Cardiac muscle cell (in vitro differentiated cells and primary cell): ENCODE results near the gene GLMN. TPM values are rescaled to one million over a fixed set of nuclear protein-coding genes. Genes with fewer than 3 reads are reported as not detected.

Source experiments
- DNase-seq, 2 donors: peaks; one replicate each; pipeline versions ENCODE4 v3.0.0 to v3.0.0-alpha.2; 2010 to 2017; ENCODE audit warnings: low read depth in 1 of 2, low spot score in 1 of 2
- H3K27ac ChIP-seq: fragments of 200-600 bp; sonication (generic); 2 replicates; pipeline ENCODE4 v1.5.1; 2016
- H3K27me3 ChIP-seq: fragments of 200-600 bp; sonication (generic); 2 replicates; pipeline ENCODE4 v1.6.0; 2016; ENCODE audit warnings: control low read depth
- H3K36me3 ChIP-seq: fragments of 200-600 bp; sonication (generic); 2 replicates; pipeline ENCODE4 v1.5.1; 2016; ENCODE audit warnings: control low read depth
- H3K4me1 ChIP-seq: fragments of 200-600 bp; sonication (generic); 2 replicates; pipeline ENCODE4 v1.8.1; 2017; ENCODE audit warnings: low read depth, mild to moderate bottlenecking, mixed run types
- H3K4me3 ChIP-seq: fragments of 200-600 bp; sonication (generic); 2 replicates; pipeline ENCODE4 v1.5.1; 2016; ENCODE audit warnings: mild to moderate bottlenecking
- H3K9me3 ChIP-seq: fragments of 200-600 bp; sonication (generic); 2 replicates; pipeline ENCODE4 v1.5.1; 2017; ENCODE audit warnings: low read depth, mild to moderate bottlenecking, control low read depth
- CTCF ChIP-seq: IDR thresholded peaks from 2 replicates; pipeline ENCODE4 v1.5.1; 2012; ENCODE audit warnings: low read depth, mild to moderate bottlenecking, low read length
- polyA plus RNA-seq: library from polyadenylated mRNA; unstranded; fragments of >200 nt; fragmentation: Nextera tagmentation; extraction: Ambion mirVana; gene quantifications from 2 replicates; pipeline ENCODE4 v1.2.1, GENCODE V29; 2016
- total RNA-seq: library from RNA; depleted of rRNA; stranded (reverse); fragments of >200 nt; gene quantifications from 2 replicates; pipeline ENCODE4 v1.2.3, GENCODE V29; 2016

GLMN gene
- total and polyA plus RNA-seq, 2 experiments from 2014 or later = 12.4 to 26.2 TPM

GRCh38 chr1:92307980-92308379 is 9.2 kb upstream of the GLMN start:
- DNase-seq = no peak
- Histone ChIP-seq H3K36me3 (peaks cover 44% of the 10 kb centered on the region), H3K27me3 (no peaks in the 10 kb centered on the region), H3K27ac (no peak overlapping the region), H3K4me3 (no peak overlapping the region), H3K4me1 (no peaks in the 10 kb centered on the region), H3K9me3 (no peaks in the 10 kb centered on the region)
- no peak for TF ChIP-seq CTCF

GRCh38 chr1:92306020-92306419 is 7.2 kb upstream of the GLMN start:
- no peaks in the 10 kb centered on the region for H3K9me3 ChIP-seq
- H3K36me3 ChIP-seq = peaks cover 44% of the 10 kb centered on the region
- H3K4me1 ChIP-seq = peaks cover under 1% of the 10 kb centered on the region
- H3K4me3 ChIP-seq = no peak overlapping the region
- no peak for TF ChIP-seq CTCF
- H3K27me3 ChIP-seq = no peaks in the 10 kb centered on the region
- DNase-seq = no peak
- no peak overlapping the region for H3K27ac ChIP-seq

GRCh38 chr1:92301021-92301420 is 2.2 kb upstream of the GLMN start:
- no peak for DNase-seq
- Histone ChIP-seq H3K27me3 (no peaks in the 10 kb centered on the region), H3K4me3 (no peak overlapping the region), H3K9me3 (no peaks in the 10 kb centered on the region), H3K36me3 (peaks cover 24% of the 10 kb centered on the region), H3K27ac (no peak overlapping the region), H3K4me1 (peaks cover 22% of the 10 kb centered on the region)
- no peak for TF ChIP-seq CTCF

- no peak for DNase-seq
- Histone ChIP-seq H3K27me3 (no peaks in the 10 kb centered on the region), H3K36me3 (peaks cover 19% of the 10 kb centered on the region), H3K4me3 (peak overlapping the region; percentile 63), H3K9me3 (no peaks in the 10 kb centered on the region), H3K27ac (peak overlapping the region; percentile 85), H3K4me1 (peaks cover 22% of the 10 kb centered on the region)
- TF ChIP-seq CTCF = no peak
Observed at GRCh38 chr1:92299477-92300150, 827 bp upstream of the GLMN start.

- Histone ChIP-seq H3K4me1 (peaks cover 22% of the 10 kb centered on the region), H3K36me3 (peaks cover 15% of the 10 kb centered on the region), H3K4me3 (peak overlapping the region; percentile 63), H3K9me3 (no peaks in the 10 kb centered on the region), H3K27ac (peak overlapping the region; percentile 85), H3K27me3 (no peaks in the 10 kb centered on the region)
- peak; percentile 29 for TF ChIP-seq CTCF
- no peak for DNase-seq
Observed at GRCh38 chr1:92298213-92298572, 594 bp downstream of the GLMN start.
